ENCODE results near the gene TMEM176B.

DNA sequence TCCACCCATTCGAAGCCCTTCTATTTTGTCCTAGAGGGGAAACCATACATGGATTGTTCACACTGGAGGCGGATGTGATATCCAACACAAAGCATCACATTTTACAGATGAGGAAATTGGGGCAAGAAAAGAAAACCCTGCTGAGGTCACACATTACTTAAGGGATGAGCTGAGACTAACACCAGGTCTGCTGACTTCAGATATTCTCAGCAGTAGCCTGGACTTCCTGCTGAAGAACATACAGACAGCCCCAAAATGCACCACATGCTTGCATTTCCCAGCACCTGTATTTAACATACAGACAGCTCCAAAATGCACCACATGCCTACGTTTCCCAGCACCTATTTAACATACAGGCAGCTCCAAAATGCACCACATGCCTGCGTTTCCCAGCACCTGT lies 51.8 kb downstream of the TMEM176B start:
- TF ChIP-seq, protein P1, sequence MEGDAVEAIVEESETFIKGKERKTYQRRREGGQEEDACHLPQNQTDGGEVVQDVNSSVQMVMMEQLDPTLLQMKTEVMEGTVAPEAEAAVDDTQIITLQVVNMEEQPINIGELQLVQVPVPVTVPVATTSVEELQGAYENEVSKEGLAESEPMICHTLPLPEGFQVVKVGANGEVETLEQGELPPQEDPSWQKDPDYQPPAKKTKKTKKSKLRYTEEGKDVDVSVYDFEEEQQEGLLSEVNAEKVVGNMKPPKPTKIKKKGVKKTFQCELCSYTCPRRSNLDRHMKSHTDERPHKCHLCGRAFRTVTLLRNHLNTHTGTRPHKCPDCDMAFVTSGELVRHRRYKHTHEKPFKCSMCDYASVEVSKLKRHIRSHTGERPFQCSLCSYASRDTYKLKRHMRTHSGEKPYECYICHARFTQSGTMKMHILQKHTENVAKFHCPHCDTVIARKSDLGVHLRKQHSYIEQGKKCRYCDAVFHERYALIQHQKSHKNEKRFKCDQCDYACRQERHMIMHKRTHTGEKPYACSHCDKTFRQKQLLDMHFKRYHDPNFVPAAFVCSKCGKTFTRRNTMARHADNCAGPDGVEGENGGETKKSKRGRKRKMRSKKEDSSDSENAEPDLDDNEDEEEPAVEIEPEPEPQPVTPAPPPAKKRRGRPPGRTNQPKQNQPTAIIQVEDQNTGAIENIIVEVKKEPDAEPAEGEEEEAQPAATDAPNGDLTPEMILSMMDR (IDR thresholded peaks at IDR 0.05), result no peak
- TF ChIP-seq EP300 (IDR thresholded peaks at IDR 0.05) (no peak), POLR2A (IDR thresholded peaks at IDR 0.05) (no peak), POLR2AphosphoS5 (IDR thresholded peaks at IDR 0.05) (no peak)

Data from suprapubic skin (tissue), 4 donors.